HepG2 (cell line): ENCODE results near the gene SMG5. TPM values are rescaled to one million over a fixed set of nuclear protein-coding genes. Genes with fewer than 3 reads are reported as not detected.

ENCODE experiments used
- GATA4 ChIP-seq: sonication (generic); IDR thresholded peaks from 2 replicates; pipeline ENCODE4 v1.6.1; 2016; ENCODE audit warnings: antibody characterized with exemption, low read depth, borderline replicate concordance
- HIVEP1 ChIP-seq: sonication (generic); formaldehyde crosslinking; IDR thresholded peaks from 2 replicates; pipeline ENCODE4 v1.4.0; 2020; ENCODE audit warnings: mild to moderate bottlenecking, missing genetic modification reagents
- HNRNPH1 ChIP-seq: fragments of 200-400 bp; formaldehyde crosslinking; optimal IDR thresholded peaks from 2 replicates; pipeline ENCODE3; 2017; ENCODE audit warnings: mild to moderate bottlenecking, low read depth, low read length
- HOXA7 ChIP-seq: sonication (generic); formaldehyde crosslinking; IDR thresholded peaks from 2 replicates; pipeline ENCODE4 v1.8.1; 2022; ENCODE audit warnings: mild to moderate bottlenecking, missing genetic modification reagents, moderate library complexity
- NKX3-1 ChIP-seq: sonication (generic); formaldehyde crosslinking; IDR thresholded peaks from 2 replicates; pipeline ENCODE4 v1.5.0; 2020; ENCODE audit warnings: missing genetic modification reagents
- ZNF382 ChIP-seq: sonication (generic); formaldehyde crosslinking; IDR thresholded peaks from 2 replicates; pipeline ENCODE4 v1.5.0; 2020; ENCODE audit warnings: missing genetic modification reagents, mild to moderate bottlenecking, borderline replicate concordance
- ZNF776 ChIP-seq: sonication (generic); formaldehyde crosslinking; IDR thresholded peaks from 2 replicates; pipeline ENCODE4 v1.4.0; 2020; ENCODE audit warnings: mild to moderate bottlenecking, missing genetic modification reagents
- polyA plus RNA-seq, 8 experiments: library from polyadenylated mRNA; depleted of rRNA in 3 of 8; stranded (reverse) in 7 of 8; unstranded in 1 of 8; fragments of >200 nt; fragmentation: Illumina TruSeq in 4 of 8; extraction: Trizol in 4 of 8; gene quantifications; 2 replicates each; pipeline versions ENCODE4 v1.2.1 to v1.2.3, GENCODE V29; 2011 to 2016; ENCODE audit warnings: low read depth in 4 of 8, missing spikeins in 1 of 8, mixed read lengths in 1 of 8; ENCODE audit not compliant: insufficient read depth in 1 of 8
- total RNA-seq, 5 experiments: library from RNA; depleted of rRNA; stranded (reverse); fragments of >200 nt; fragmentation: Illumina TruSeq; extraction: Trizol; gene quantifications; 2 replicates each; pipeline ENCODE4 v1.2.3, GENCODE V29; 2016; ENCODE audit warnings: low read depth in 1 of 5
- TF ChIP-seq, protein P1 (sequence below): sonication (generic); formaldehyde crosslinking; IDR thresholded peaks from 2 replicates; pipeline ENCODE4 v1.5.0; 2020; ENCODE audit warnings: missing genetic modification reagents, mild to moderate bottlenecking, borderline replicate concordance
- TF ChIP-seq, protein P2 (sequence below): sonication (generic); formaldehyde crosslinking; IDR thresholded peaks from 2 replicates; pipeline ENCODE4 v1.9.0; 2021; ENCODE audit warnings: missing genetic modification reagents, borderline replicate concordance
- TF ChIP-seq, protein P3 (sequence below): sonication (generic); formaldehyde crosslinking; IDR thresholded peaks from 2 replicates; pipeline ENCODE4 v1.5.0; 2020; ENCODE audit warnings: mild to moderate bottlenecking, missing genetic modification reagents
- TF ChIP-seq, protein P4 (sequence below): sonication (generic); formaldehyde crosslinking; IDR thresholded peaks from 2 replicates; pipeline ENCODE4 v1.4.0; 2020; ENCODE audit warnings: low read depth, mild to moderate bottlenecking, missing genetic modification reagents
- TF ChIP-seq, protein P5 (sequence below): sonication (generic); formaldehyde crosslinking; IDR thresholded peaks from 2 replicates; pipeline ENCODE4 v1.4.0; 2020; ENCODE audit warnings: missing genetic modification reagents
- TF ChIP-seq, protein P6 (sequence below): IDR thresholded peaks from 2 replicates; pipeline ENCODE4 v1.6.1; 2016; ENCODE audit warnings: low read depth, control low read depth
- TF ChIP-seq, protein P7 (sequence below): IDR thresholded peaks from 2 replicates; pipeline ENCODE4 v1.6.1; 2012; ENCODE audit warnings: low read depth, low read length, improper control_type of control experiment

The SMG5 gene
- total and polyA plus RNA-seq, 2 of the 13 experiments (the other 11 are each of a cell fraction or from before 2014, with no cell fraction given), result 50.5 to 84.0 TPM

DNA sequence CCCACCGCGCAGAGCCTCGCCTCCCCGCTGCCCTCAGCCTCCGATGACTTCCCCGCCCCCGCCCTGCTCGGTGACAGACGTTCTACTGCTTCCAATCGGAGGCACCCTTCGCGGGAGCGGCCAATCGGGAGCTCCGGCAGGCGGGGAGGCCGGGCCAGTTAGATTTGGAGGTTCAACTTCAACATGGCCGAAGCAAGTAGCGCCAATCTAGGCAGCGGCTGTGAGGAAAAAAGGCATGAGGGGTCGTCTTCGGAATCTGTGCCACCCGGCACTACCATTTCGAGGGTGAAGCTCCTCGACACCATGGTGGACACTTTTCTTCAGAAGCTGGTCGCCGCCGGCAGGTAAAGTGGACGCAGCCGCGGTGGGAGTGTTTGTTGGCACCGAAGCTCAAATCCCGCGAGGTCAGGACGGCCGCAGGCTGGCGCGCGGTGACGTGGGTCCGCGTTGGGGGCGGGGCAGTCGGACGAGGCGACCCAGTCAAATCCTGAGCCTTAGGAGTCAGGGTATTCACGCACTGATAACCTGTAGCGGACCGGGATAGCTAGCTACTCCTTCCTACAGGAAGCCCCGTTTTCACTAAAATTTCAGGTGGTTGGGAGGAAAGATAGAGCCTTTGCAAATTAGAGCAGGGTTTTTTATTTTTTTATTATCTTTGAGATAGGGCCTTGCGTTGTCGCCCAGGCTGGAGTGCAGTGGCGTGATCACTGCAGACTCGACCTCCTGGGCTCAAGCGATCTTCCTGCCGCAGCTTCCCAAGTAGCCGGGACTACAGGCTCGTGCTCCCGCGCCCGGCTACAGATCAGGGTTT, 69.6 kb downstream of the SMG5 start, which contains the start of gene PMF1 (continued):
- TF ChIP-seq ZNF382 (CRISPR knock-in tag) (no peak), HNRNPH1 (no peak), HIVEP1 (no peak), ZNF776 (CRISPR knock-in tag) (no peak), HOXA7 (CRISPR knock-in tag) (no peak), NKX3-1 (CRISPR knock-in tag) (peak; percentile 41; the same call in 1 of the 2 replicates), GATA4 (no peak; the same call in 1 of the 2 replicates)
- TF ChIP-seq, protein P1, sequence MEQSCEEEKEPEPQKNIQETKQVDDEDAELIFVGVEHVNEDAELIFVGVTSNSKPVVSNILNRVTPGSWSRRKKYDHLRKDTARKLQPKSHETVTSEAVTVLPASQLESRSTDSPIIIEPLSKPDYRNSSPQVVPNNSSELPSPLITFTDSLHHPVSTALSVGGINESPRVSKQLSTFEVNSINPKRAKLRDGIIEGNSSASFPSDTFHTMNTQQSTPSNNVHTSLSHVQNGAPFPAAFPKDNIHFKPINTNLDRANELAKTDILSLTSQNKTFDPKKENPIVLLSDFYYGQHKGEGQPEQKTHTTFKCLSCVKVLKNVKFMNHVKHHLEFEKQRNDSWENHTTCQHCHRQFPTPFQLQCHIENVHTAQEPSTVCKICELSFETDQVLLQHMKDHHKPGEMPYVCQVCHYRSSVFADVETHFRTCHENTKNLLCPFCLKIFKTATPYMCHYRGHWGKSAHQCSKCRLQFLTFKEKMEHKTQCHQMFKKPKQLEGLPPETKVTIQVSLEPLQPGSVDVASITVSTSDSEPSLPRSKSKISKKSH (CRISPR knock-in tag), result peak; percentile 74; the same call in 1 of the 2 replicates
- TF ChIP-seq, protein P2, sequence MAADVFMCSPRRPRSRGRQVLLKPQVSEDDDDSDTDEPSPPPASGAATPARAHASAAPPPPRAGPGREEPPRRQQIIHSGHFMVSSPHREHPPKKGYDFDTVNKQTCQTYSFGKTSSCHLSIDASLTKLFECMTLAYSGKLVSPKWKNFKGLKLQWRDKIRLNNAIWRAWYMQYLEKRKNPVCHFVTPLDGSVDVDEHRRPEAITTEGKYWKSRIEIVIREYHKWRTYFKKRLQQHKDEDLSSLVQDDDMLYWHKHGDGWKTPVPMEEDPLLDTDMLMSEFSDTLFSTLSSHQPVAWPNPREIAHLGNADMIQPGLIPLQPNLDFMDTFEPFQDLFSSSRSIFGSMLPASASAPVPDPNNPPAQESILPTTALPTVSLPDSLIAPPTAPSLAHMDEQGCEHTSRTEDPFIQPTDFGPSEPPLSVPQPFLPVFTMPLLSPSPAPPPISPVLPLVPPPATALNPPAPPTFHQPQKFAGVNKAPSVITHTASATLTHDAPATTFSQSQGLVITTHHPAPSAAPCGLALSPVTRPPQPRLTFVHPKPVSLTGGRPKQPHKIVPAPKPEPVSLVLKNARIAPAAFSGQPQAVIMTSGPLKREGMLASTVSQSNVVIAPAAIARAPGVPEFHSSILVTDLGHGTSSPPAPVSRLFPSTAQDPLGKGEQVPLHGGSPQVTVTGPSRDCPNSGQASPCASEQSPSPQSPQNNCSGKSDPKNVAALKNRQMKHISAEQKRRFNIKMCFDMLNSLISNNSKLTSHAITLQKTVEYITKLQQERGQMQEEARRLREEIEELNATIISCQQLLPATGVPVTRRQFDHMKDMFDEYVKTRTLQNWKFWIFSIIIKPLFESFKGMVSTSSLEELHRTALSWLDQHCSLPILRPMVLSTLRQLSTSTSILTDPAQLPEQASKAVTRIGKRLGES (CRISPR knock-in tag), result no peak
- TF ChIP-seq, protein P3, sequence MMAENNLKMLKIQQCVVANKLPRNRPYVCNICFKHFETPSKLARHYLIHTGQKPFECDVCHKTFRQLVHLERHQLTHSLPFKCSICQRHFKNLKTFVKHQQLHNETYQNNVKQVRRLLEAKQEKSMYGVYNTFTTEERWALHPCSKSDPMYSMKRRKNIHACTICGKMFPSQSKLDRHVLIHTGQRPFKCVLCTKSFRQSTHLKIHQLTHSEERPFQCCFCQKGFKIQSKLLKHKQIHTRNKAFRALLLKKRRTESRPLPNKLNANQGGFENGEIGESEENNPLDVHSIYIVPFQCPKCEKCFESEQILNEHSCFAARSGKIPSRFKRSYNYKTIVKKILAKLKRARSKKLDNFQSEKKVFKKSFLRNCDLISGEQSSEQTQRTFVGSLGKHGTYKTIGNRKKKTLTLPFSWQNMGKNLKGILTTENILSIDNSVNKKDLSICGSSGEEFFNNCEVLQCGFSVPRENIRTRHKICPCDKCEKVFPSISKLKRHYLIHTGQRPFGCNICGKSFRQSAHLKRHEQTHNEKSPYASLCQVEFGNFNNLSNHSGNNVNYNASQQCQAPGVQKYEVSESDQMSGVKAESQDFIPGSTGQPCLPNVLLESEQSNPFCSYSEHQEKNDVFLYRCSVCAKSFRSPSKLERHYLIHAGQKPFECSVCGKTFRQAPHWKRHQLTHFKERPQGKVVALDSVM (CRISPR knock-in tag), result peak; percentile 79
- TF ChIP-seq, protein P4, sequence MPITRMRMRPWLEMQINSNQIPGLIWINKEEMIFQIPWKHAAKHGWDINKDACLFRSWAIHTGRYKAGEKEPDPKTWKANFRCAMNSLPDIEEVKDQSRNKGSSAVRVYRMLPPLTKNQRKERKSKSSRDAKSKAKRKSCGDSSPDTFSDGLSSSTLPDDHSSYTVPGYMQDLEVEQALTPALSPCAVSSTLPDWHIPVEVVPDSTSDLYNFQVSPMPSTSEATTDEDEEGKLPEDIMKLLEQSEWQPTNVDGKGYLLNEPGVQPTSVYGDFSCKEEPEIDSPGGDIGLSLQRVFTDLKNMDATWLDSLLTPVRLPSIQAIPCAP (CRISPR knock-in tag), result no peak
- TF ChIP-seq, protein P5, sequence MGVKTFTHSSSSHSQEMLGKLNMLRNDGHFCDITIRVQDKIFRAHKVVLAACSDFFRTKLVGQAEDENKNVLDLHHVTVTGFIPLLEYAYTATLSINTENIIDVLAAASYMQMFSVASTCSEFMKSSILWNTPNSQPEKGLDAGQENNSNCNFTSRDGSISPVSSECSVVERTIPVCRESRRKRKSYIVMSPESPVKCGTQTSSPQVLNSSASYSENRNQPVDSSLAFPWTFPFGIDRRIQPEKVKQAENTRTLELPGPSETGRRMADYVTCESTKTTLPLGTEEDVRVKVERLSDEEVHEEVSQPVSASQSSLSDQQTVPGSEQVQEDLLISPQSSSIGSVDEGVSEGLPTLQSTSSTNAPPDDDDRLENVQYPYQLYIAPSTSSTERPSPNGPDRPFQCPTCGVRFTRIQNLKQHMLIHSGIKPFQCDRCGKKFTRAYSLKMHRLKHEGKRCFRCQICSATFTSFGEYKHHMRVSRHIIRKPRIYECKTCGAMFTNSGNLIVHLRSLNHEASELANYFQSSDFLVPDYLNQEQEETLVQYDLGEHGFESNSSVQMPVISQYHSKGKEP, result no peak; the same call in 1 of the 2 replicates
- TF ChIP-seq, protein P6, sequence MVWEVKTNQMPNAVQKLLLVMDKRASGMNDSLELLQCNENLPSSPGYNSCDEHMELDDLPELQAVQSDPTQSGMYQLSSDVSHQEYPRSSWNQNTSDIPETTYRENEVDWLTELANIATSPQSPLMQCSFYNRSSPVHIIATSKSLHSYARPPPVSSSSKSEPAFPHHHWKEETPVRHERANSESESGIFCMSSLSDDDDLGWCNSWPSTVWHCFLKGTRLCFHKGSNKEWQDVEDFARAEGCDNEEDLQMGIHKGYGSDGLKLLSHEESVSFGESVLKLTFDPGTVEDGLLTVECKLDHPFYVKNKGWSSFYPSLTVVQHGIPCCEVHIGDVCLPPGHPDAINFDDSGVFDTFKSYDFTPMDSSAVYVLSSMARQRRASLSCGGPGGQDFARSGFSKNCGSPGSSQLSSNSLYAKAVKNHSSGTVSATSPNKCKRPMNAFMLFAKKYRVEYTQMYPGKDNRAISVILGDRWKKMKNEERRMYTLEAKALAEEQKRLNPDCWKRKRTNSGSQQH (CRISPR knock-in tag), result no peak
- TF ChIP-seq, protein P7, sequence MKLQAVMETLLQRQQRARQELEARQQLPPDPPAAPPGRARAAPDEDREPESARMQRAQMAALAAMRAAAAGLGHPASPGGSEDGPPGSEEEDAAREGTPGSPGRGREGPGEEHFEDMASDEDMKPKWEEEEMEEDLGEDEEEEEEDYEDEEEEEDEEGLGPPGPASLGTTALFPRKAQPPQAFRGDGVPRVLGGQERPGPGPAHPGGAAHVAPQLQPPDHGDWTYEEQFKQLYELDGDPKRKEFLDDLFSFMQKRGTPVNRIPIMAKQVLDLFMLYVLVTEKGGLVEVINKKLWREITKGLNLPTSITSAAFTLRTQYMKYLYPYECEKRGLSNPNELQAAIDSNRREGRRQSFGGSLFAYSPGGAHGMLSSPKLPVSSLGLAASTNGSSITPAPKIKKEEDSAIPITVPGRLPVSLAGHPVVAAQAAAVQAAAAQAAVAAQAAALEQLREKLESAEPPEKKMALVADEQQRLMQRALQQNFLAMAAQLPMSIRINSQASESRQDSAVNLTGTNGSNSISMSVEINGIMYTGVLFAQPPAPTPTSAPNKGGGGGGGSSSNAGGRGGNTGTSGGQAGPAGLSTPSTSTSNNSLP, result no peak; the same call in 1 of the 2 replicates
